Left lobe of liver (tissue), 2 donors: Measurements from ENCODE around the gene PIH1D1. TPM values are rescaled to one million over a fixed set of nuclear protein-coding genes. Genes with fewer than 3 reads are reported as not detected.
A peak's percentile ranks its signal among the peaks of the same experiment; 100 is the strongest.
"Not testable (repeated sequence)": the region's sequence is repeated elsewhere in the genome, so short reads cannot be mapped to it uniquely, and the experiment has no call there.

Source experiments
- ATAC-seq: fragments of 200-7000 bp; cut with Tn5 transposase; one replicate; pipeline ENCODE4 v1.9.1; 2020; ENCODE audit warnings: mild to moderate bottlenecking, moderate library complexity
- DNase-seq: peaks from one replicate; pipeline ENCODE4 v3.0.0-alpha.2; 2020; ENCODE audit warnings: low spot score
- total RNA-seq: library from RNA; stranded (reverse); gene quantifications from one replicate; pipeline ENCODE4 v1.2.1, GENCODE V29; 2021
- donor health status: DM: no; HTN: no; CAD: no; lungs with moderate emphysema.
- donor health status: DM: no; HTN: yes; CAD: no.

PIH1D1 gene
- total RNA-seq, 1 donor from 2014 or later, result 48.8 TPM

- no peak for ATAC-seq
- no peak for DNase-seq
These were observed 4.7 kb upstream of the PIH1D1 start for GRCh38 chr19:49456326-49456725.

GRCh38 chr19:49455773-49456172, 4.2 kb upstream of the PIH1D1 start:
- no peak for ATAC-seq
- no peak for DNase-seq

- DNase-seq (no peak), ATAC-seq (no peak)
These were observed 2.2 kb upstream of the PIH1D1 start for GRCh38 chr19:49453757-49454240.

GRCh38 chr19:49453013-49453756, 1.6 kb upstream of the PIH1D1 start, which contains the start of gene ALDH16A1:
TSS of gene ALDH16A1 (plus strand) at chr19:49453225. CDS start at chr19:49453332, 107 bp downstream.
- DNase-seq (peak; percentile 98), ATAC-seq (peak; percentile 87)

- ATAC-seq (no peak), DNase-seq (no peak)
These were observed 1.2 kb downstream of the PIH1D1 start for GRCh38 chr19:49450405-49450804.

- DNase-seq, result no peak
These were observed 3.2 kb downstream of the PIH1D1 start for GRCh38 chr19:49448432-49448786.

GRCh38 chr19:49447485-49448431, 3.9 kb downstream of the PIH1D1 start:
- ATAC-seq, result no peak
- DNase-seq, result no peak

More at GRCh38 chr19:49448432-49448786, 3.2 kb downstream of the PIH1D1 start:
- no peak for ATAC-seq

- ATAC-seq (no peak), DNase-seq (no peak)
These were observed 5.6 kb downstream of the PIH1D1 start for GRCh38 chr19:49445997-49446396.

GRCh38 chr19:49444100-49444700, 7.4 kb downstream of the PIH1D1 start:
- DNase-seq, ATAC-seq: not testable (repeated sequence)

GRCh38 chr19:49443366-49444099, 8.1 kb downstream of the PIH1D1 start:
- ATAC-seq (peak; percentile 89), DNase-seq (peak; percentile 92)

GRCh38 chr19:49442771-49443365, 8.7 kb downstream of the PIH1D1 start:
- peak; percentile 78 for ATAC-seq

GRCh38 chr19:49442354-49442753, 9.3 kb downstream of the PIH1D1 start:
- DNase-seq (peak; percentile 60), ATAC-seq (no peak)

More at GRCh38 chr19:49442771-49443365, 8.7 kb downstream of the PIH1D1 start:
- DNase-seq, result peak; percentile 93

- no peak for ATAC-seq
- DNase-seq, result no peak
These were observed 9.7 kb downstream of the PIH1D1 start for GRCh38 chr19:49441960-49442350.

- ATAC-seq (no peak), DNase-seq (no peak)
These were observed 10.2 kb downstream of the PIH1D1 start, which contains the start of gene SLC17A7 for GRCh38 chr19:49441210-49441959. TSS of gene SLC17A7 (minus strand) at chr19:49441527. CDS start at chr19:49441379, 148 bp downstream.

- DNase-seq, result no peak
These were observed 11.0 kb downstream of the PIH1D1 start for GRCh38 chr19:49440439-49441209.

GRCh38 chr19:49439836-49440235, 11.8 kb downstream of the PIH1D1 start:
- no peak for DNase-seq
- ATAC-seq, result no peak

More at GRCh38 chr19:49440439-49441209, 11.0 kb downstream of the PIH1D1 start:
- ATAC-seq, result no peak

GRCh38 chr19:49438261-49438660, 13.4 kb downstream of the PIH1D1 start:
- DNase-seq (no peak), ATAC-seq (no peak)

- DNase-seq, result no peak
- ATAC-seq, result no peak
These were observed 14.4 kb downstream of the PIH1D1 start for GRCh38 chr19:49437231-49437630.
